GM21786 (cell line): Measurements from ENCODE around the gene FBXL16.

Experiments used
- ATAC-seq: cut with Tn5 transposase; IDR thresholded peaks from one replicate; pipeline ENCODE4 v1.9.1; 2021; ENCODE audit not compliant: unreplicated experiment

Gene FBXL16

DNA sequence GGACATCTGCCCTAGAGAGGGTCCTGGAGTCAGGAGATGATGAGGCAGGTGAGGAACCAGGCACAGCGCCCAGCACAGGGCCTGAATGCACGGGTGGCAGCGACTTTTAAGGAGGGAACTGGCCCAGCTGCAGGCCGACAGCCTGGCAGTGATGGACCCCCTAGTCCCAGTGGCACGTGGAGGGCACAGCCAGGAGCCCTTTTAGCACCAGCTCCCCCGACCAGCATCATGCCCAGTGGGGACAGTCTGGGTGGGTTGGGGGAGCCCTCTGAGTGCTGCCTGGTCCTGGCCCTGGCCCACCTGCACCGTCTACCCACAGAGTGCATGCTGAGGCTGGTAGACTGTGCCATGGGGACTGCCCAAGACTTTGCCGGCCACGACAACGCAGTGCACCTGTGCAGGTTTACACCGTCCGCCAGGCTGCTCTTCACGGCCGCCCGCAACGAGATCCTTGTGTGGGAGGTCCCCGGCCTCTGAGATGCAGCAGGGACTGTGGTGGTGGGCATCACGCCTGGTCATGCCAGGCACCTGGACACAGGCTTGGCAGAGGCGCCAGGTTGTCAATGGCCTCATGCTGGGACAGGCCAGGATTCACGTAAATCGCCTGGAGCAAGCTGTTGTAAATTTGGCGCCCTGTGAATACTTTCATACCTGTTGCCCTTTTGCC, 38.4 kb downstream of the FBXL16 start:
- no peak for ATAC-seq

DNA sequence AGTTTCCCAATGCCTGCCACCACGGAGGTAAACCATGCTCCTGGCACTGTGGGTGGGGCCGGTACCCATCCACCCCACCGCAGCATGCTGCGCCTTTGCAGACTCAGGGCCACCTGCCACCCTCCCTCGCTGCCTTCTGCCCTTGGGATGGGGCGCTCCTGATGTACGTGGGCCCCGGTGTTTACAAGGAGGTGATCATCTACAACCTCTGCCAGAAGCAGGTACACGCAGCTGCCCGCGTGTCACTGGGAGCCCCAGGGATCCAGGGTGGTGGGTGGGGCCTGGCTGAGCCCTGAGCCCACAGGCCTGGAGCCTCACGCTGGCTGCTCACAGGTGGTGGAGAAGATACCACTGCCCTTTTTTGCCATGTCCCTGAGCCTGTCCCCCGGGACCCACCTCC, 39.0 kb downstream of the FBXL16 start:
- ATAC-seq = no peak

DNA sequence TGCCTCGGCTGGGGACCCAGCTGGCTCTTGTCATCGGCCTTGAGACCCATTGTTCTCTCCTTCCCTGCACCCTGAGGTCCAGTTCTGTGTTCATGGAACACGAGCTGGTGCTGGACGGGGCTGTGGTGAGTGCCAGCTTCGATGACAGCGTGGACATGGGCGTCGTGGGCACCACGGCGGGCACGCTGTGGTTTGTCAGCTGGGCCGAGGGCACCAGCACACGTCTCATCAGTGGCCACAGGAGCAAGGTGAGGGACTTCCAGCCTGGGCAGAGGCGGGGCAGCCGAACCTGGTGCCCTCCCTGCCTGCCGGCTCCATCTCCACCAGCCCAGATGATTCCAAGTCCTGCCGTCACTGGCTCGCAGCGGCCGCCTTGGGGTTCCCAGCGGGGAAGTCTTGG, 43.0 kb downstream of the FBXL16 start:
- no peak for ATAC-seq

DNA sequence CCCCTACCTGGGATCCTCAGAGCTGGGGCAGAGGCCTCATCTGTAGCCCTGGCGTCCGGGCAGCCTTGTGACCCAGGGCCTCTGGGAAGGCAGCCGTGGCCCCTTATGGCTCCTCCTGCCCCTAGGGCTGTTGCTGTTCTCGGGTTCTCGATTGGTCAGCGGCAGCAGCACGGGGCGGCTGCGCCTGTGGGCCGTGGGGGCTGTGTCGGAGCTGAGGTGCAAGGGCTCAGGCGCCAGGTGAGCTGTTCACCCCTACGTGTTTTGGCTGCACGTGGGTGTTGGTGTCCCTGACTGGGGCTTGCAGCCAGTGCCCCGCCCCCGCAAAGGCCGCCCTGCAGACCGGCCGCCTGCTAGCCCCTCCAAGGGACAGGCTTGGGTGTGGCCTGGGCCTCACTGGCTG, 43.5 kb downstream of the FBXL16 start:
- no peak for ATAC-seq

DNA sequence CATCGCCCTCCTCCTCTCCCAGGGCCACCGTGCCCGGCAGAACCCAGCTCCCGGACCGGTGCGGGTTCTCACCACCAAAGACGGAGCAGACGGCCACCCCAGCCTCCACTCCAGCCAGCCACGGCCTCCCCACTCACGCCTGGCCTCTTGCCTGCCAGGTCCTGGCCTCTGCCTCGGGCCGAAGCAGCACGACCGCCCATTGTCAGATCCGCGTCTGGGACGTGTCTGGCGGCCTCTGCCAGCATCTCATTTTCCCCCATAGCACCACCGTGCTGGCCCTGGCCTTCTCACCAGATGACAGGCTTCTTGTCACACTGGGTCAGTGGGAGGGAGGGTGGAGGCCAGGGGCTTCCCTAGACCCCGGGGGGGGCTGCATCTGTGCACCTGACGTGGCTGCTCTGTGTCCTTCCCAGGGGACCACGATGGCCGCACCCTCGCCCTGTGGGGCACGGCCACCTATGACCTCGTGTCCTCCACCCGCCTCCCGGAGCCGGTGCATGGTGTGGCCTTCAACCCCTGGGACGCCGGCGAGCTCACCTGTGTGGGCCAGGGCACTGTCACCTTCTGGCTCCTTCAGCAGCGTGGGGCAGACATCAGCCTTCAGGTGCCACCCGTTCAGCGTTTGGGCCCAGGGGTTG, 44.3 kb downstream of the FBXL16 start:
- ATAC-seq = no peak

DNA sequence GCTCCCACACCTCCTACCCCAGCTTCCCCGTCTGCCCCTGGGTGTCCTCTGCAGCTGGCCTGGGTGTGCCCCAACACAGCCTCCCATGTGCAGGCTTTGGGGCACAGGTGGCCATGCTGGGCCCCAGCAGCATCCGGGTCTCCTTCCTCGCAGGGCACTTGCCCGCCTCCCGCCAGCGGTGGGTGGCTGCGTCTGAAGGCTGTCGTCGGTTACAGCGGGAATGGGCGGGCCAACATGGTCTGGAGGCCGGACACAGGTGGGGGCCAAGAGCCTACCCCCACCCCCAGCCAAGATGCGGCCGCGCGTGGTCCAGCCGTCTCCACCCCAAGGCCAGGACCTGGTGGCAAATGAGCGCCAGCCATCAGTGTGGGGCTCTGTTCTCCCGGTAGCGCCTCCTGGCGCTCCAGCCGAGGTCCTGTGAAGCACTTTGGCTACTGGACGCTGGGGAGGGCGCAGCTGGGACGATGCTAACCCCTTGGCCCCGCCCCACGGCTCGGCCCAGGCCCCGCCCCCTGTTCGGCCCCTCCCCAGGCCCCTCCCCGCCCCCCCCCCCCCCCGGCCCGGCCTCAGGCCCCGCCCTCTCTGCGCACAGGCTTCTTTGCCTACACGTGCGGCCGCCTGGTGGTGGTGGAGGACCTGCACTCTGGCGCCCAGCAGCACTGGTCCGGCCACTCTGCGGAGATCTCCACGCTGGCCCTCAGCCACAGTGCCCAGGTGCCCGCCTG, 45.0 kb downstream of the FBXL16 start:
- peak; percentile 60 for ATAC-seq

DNA sequence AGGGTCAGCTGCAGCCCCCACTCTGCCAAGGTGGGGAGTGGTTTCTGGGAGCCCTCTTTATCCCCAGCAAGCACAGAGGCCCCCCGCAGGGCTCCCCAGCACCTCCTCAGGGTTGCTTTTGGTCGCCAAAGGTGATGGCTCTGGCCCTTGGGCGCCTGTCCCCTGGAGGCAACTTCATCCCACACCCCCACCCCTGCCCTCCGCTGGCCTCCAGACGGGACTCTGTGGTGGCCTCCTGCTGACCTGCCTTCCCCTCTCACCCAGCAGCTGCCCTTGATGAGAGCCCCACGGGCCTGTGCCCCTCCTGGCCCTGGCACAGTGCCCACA, 45.5 kb downstream of the FBXL16 start:
- ATAC-seq = no peak

DNA sequence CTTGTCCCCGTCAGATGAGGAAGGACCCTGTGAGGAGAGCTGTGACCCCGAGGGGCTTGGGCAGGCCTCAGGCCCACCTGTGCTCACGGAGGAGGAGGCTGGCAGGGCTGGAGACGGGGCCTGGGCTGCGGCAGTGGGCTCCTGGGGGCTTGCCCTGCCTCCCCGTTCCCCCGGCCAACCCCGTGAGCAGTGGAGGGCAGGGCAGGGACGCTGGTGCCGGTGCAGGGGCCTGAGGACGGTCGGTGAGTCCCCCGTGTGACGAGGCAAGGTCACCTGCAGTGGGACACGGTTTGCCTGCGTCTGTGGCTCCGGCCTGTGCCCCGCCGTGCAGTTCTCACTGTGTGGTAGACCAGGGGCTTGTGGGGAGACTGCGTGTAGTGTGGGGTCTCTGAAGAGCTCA, 46.0 kb downstream of the FBXL16 start:
- no peak for ATAC-seq

DNA sequence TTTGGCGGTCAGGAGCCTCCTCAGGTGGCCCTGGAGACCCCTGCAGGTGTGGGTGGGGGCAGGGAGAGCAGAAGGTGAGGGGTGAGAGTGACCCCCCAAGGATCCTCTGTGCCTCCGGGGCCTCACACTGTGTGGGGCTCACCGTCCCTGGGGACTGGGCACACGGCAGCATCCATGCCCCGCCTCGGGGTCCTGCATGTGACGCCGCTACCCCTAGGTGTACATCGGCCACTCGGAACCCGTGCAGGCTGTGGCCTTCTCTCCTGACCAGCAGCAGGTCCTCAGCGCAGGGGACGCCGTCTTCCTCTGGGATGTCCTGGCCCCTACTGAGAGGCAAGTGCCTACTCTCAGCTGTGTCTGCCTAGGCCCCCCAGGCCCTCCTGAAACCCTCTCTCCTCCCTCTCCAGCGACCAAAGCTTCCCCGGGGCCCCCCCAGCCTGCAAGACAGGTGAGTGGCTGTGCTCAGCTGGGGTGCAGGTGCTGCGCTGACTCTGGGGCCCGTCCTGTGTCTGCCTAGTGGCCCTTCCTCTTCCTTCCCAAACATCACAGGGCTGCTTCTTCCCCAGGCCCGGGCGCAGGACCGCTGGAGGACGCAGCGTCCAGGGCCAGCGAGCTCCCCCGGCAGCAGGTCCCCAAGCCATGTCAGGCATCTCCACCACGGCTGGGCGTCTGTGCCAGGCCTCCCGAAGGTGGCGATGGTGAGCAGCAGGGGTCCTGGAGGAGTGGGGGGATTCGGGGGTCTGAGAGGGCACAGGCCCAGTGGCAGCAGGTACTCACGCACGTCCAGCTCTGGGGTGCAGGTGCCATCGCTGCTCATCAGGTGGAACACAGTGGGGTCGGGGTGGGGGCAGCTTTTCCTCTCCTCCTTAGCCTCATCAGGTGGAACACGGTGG, 46.7 kb downstream of the FBXL16 start:
- no peak for ATAC-seq

DNA sequence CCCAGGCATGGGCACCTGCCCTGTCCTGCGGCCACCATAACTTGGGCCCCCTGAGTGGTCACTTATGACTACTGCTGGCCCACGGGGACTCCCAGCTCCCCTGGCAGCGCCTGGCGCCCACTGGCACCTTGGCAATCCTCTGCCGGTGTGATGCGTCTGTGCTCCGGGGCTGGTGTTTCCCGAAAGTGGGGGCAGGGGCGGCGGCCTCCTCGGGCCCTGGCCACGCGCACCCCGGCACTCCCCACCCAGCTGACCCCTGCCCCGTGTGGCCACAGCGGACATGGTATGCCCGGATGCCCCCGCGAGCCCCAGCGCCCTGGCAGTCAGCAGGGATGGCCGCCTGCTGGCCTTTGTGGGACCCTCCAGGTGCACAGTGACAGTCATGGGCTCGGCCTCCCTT, 48.1 kb downstream of the FBXL16 start:
- ATAC-seq = no peak

DNA sequence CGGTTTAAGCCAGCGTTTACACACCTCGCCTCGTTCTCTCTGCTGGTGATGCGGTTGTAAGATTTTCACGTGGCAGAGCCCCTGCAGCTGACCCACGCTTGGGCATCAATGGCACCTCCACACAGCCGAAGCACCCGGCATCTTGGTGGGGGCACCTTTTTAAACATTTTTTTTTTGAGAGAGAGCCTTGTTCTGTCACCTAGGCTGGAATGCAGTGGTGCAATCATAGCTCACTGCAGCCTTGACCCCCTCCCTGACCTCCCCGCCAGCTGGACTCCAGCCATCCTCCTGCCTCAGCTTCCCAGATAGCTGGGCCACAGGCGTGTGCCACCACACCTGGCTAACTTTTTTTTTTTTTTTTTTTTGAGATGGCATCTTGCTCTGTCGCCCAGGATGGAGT, 51.6 kb downstream of the FBXL16 start:
- ATAC-seq = no peak

DNA sequence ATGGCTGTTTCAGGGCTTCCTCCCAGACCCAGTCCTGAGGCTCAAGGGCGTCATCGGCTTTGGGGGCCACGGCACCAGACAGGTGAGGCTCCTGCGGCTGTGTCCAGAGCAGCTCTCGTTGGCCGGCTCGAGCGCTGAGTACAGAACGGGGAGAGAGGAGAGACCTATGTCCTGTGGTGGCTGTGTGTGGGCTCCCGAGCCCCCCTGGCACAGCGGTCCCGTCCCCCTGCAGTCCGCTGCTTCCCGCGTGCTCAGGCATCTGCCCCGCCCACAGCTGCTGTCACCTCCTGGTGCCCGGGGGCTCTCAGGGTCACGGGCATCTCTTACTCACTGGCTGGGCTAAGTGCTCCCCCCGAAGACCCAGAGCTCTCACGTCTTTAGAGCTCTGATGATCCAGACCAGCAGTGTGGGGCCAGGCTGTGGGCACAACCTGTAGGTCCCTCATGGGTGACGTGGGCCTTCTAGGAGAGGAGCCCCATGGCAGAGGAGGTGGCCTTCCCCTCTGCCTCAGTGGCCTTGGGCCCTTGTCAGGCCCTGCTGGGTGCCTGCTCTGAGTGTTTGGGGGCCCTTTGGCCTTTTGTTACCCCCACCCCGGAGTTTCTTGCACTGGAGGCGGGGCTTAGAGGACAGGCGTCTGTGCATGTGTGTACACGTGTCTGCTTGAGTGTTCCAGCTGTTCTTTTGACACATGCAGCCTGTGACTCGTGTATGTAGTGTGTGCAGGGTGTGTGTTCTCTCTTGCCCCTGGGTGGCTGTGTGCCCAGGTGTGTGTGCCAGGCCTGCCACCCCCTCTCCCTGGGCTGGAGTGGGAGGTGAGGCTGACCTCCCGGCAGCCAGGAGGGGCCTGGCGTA, 52.9 kb downstream of the FBXL16 start:
- no peak for ATAC-seq

DNA sequence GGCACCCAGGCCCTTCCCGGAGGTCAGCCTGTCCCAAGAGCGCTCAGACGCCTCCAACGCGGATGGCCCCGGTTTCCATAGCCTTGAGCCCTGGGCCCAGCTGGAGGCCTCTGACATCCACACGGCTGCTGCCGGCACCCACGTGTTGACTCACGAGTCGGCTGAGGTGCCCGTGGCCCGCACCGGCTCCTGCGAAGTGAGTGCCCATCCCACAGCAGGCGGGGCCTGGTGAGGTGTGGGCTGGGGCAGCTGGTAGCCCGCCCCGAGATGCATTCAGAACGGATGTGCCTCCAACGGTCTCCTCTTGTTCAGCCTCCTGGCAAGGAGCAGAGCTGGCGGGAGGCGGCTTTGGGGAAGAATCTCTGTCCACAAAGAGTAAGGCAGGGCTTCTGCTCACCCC, 53.8 kb downstream of the FBXL16 start:
- ATAC-seq = no peak

DNA sequence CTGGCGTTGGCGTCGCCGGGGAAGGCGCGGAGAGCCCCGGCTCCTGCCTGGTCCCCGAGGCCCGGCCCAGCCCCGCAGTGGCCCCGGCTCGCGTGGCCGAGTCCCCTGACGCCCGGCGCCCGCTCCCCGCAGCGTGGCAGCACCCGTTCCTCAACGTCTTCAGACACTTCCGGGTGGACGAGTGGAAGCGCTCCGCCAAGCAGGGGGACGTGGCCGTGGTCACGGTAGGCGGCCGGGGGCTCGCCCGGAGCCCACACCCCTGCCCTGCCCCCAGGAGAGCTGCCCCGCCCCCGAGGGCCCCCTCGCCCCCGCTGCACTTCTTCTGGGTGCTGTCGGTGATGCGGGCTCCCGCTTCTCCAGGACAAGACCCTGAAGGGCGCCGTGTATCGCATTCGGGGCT, 56.0 kb downstream of the FBXL16 start:
- peak; percentile 15 for ATAC-seq

DNA sequence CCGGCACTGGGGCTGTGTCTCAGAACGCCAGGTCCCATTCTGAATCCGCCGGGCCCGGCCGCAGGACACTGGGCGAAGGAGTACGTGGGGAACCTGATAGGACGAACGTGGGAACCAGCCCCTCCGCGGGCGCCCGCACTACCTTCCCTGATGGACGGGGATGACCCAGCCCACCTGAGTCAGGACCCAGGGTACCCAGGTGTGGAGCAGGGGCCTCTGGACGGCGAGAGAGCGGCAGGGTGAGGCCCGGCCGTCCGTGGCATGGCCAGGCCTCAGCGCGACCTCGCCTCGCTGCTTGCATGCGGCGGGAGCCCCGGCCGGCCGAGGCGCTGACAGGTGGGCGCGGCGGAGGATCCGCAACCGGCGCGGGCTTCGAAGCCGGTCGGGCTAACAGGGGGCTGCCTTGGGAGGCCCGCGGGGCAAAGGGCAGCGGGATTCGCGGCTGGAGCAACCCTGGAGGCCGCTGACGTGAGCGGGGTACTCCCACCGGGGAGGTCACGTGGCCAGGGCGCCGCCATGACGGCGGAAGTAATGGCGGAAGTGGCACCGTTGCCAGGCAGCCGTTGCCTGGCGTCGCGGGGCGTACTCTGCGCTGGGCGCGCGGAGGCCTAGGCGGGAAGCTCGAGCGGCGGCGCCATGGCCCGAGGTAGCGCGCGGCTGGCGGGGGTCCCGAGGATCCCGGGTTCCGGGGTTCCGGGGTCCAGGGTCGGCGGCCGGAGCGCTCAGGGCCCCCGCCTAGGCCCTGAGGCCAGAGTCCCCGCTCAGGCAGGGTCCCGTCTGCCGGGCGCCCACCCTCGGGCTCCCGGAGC, 56.6 kb downstream of the FBXL16 start, which contains the start of gene WDR90:
Gene WDR90 (plus strand): TSS at position 585 of the 809 bp plus-strand sequence. CDS start 52 bp downstream, at position 637.
- peak; percentile 84 for ATAC-seq

DNA sequence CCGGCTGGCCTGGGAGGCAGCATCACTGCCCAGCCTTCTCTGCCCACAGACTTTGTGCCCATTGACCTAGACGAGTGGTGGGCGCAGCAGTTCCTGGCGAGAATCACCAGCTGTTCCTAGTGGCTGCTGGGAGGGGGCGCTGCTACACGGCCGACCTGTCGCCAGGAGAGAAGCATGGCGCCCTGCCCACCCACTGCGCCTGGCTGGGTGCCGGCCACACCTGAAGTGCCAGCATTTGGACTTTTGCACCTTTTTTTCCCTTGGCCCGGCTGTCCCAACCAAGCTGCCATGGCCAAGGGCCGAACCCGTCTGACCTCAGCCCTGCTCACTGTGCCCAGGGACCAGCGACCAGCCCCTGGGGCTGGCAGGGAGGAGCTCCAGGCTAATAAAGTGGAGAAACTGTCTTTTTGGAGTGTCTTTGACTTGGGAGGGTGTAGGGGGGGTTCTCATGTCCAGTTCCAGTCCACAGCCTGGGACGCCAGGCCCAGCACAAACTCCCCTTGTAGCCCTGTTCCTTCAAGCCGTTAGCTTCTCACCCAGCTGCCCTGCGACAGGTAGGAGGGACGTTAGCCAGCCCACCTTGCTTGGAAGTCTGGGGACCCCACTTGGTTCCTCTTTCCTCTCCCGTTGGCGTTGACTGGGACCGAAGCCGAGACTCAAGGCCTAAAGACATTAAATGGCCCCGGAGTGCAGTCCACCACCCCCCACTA, 57.4 kb downstream of the FBXL16 start:
- no peak for ATAC-seq

DNA sequence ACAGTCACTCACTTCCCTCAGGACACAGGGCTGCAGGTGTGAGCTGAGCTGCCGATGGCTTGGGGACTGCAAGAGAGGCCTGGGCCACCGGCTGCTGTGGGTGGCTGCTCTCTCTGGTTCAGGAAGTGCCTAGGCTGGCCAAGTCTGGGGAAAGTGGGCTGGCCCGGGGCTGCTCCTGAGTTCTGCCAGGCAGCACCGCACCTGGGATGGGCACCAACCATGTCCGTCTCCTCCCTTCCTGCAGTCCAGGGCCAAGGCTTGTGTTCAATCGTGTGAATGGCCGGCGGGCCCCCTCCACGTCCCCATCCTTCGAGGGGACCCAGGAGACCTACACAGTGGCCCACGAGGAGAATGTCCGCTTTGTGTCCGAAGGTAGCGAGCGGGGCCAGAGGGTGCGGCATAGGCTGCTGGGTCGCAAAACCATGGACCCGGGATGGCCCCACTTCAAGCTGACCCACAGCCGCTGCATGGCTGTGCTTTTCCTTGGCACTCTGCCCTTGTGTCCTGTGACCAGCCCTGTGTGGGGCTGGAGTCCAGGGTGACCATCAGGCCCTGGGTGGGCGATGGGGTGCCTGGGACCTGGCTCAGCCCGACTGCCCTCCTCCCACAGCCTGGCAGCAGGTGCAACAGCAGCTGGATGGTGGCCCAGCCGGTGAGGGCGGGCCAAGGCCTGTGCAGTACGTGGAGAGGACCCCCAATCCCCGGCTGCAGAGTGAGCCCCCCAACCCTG, 58.3 kb downstream of the FBXL16 start:
- no peak for ATAC-seq

DNA sequence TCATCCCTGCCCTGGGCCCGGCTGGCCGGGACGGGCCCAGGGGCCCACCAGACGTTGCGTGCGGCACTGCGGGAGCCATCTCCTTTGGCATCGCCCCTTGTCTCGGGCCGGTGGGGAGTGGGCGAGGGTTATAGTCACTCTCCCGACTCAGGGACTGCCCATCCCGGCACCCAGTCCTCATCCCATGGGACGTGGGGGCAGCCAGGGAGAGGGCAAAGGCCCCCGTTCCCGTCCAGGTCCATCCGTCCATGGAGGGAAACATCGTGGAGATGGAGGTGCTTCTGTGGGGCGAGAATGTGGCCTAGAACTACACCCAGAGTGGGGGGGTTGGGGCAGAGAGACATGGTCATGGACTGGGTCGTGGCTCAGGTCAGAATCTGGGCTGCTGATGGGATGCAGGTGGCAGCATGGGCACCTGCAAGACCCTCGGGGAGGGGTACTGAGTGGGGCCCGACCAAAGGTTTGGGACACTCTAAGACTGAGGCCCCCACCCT, 58.9 kb downstream of the FBXL16 start:
- ATAC-seq = no peak
